ENCODE data around the gene RBM26.

Gene RBM26

DNA sequence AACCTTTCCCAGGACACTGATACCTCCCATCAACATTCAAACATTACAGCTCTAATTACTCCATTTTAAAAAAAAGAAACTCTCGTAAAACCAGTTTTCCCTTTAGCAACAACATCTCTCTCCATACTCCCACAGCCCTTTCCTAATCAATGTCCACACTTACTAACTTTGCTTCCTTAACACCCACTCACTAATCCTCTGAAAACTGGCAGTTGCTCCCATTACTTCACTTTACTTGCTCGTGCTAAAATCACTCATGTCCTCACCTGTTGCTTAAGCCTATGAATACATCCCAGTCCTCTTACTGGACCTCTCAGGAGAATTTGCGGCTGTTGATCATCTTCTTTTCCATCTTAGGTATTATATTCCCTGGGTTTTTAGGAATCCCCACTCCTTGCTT, 44.8 kb downstream of the RBM26 start:
- no peak for ATAC-seq
- TF ChIP-seq ARNTL (CRISPR knock-in tag; IDR thresholded peaks at IDR 0.05; ENCODE audit: borderline replicate concordance, low read depth): no peak
- no peak for TF ChIP-seq ISL1 (CRISPR knock-in tag; IDR thresholded peaks at IDR 0.05)
- TF ChIP-seq CSRNP3 (CRISPR knock-in tag; IDR thresholded peaks at IDR 0.05): no peak
- TF ChIP-seq CSDC2 (CRISPR knock-in tag; IDR thresholded peaks at IDR 0.05): no peak
- no peak for TF ChIP-seq ESRRG (CRISPR knock-in tag; IDR thresholded peaks at IDR 0.05)
- no peak for TF ChIP-seq GLIS3 (CRISPR knock-in tag; IDR thresholded peaks at IDR 0.05)
- TF ChIP-seq ZFP3 (CRISPR knock-in tag; IDR thresholded peaks at IDR 0.05): no peak
- TF ChIP-seq TSHZ2 (CRISPR knock-in tag; IDR thresholded peaks at IDR 0.05): no peak
- TF ChIP-seq ZC3H10 (CRISPR knock-in tag; IDR thresholded peaks at IDR 0.05): no peak
- TF ChIP-seq TCF4 (CRISPR knock-in tag; IDR thresholded peaks at IDR 0.05; ENCODE audit: borderline replicate concordance): no peak
- no peak for TF ChIP-seq TOX (CRISPR knock-in tag; IDR thresholded peaks at IDR 0.05; ENCODE audit: borderline replicate concordance)
- no peak for TF ChIP-seq ZNF8 (CRISPR knock-in tag; IDR thresholded peaks at IDR 0.05)

- TF ChIP-seq ZC3H10 (CRISPR knock-in tag; IDR thresholded peaks at IDR 0.05) (no peak), ZNF8 (CRISPR knock-in tag; IDR thresholded peaks at IDR 0.05) (no peak), CSDC2 (CRISPR knock-in tag; IDR thresholded peaks at IDR 0.05) (no peak), TSHZ2 (CRISPR knock-in tag; IDR thresholded peaks at IDR 0.05) (no peak), BACH2 (CRISPR knock-in tag; IDR thresholded peaks at IDR 0.05; ENCODE audit: borderline replicate concordance) (no peak), ZNF565 (CRISPR knock-in tag; conservative IDR thresholded peaks at IDR 0.05; ENCODE audit: low read depth) (no peak), OSR1 (CRISPR knock-in tag; IDR thresholded peaks at IDR 0.05) (no peak), SNAI2 (CRISPR knock-in tag; IDR thresholded peaks at IDR 0.05) (no peak), GLIS3 (CRISPR knock-in tag; IDR thresholded peaks at IDR 0.05) (no peak), TCF4 (CRISPR knock-in tag; IDR thresholded peaks at IDR 0.05; ENCODE audit: borderline replicate concordance) (no peak), ISL1 (CRISPR knock-in tag; IDR thresholded peaks at IDR 0.05) (no peak), ZNF70 (CRISPR knock-in tag; IDR thresholded peaks at IDR 0.05) (no peak)
- TF ChIP-seq, protein P1, sequence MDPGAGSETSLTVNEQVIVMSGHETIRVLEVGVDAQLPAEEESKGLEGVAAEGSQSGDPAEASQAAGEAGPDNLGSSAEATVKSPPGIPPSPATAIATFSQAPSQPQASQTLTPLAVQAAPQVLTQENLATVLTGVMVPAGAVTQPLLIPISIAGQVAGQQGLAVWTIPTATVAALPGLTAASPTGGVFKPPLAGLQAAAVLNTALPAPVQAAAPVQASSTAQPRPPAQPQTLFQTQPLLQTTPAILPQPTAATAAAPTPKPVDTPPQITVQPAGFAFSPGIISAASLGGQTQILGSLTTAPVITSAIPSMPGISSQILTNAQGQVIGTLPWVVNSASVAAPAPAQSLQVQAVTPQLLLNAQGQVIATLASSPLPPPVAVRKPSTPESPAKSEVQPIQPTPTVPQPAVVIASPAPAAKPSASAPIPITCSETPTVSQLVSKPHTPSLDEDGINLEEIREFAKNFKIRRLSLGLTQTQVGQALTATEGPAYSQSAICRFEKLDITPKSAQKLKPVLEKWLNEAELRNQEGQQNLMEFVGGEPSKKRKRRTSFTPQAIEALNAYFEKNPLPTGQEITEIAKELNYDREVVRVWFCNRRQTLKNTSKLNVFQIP (CRISPR knock-in tag; IDR thresholded peaks at IDR 0.05; ENCODE audit: borderline replicate concordance, low read depth): no peak
- no peak for ATAC-seq
Observed at GRCh38 chr13:79360095-79360494, 46.0 kb downstream of the RBM26 start.

GRCh38 chr13:79359064-79359463, 47.0 kb downstream of the RBM26 start:
- TF ChIP-seq RARB (CRISPR knock-in tag; IDR thresholded peaks at IDR 0.05) (no peak), TCF4 (CRISPR knock-in tag; IDR thresholded peaks at IDR 0.05; ENCODE audit: borderline replicate concordance) (no peak), ARNTL (CRISPR knock-in tag; IDR thresholded peaks at IDR 0.05; ENCODE audit: borderline replicate concordance, low read depth) (no peak), PPARA (CRISPR knock-in tag; IDR thresholded peaks at IDR 0.05; ENCODE audit: borderline replicate concordance) (no peak)
- TF ChIP-seq, protein P1 (CRISPR knock-in tag; IDR thresholded peaks at IDR 0.05; ENCODE audit: borderline replicate concordance, low read depth): no peak
- no peak for ATAC-seq
